NCI-H2171 treated with DMSO at 0.1 percent for 48 hours (cell line): ENCODE data around the gene SF3B5.
A peak's percentile ranks its signal among the peaks of the same experiment; 100 is the strongest.
"Not testable (repeated sequence)": the region's sequence is repeated elsewhere in the genome, so short reads cannot be mapped to it uniquely, and the experiment has no call there.

ENCODE experiments used
- DNase-seq: peaks from one replicate; lab custom pipeline; 2025; lab: John Stamatoyannopoulos, UW

SF3B5 gene

DNA sequence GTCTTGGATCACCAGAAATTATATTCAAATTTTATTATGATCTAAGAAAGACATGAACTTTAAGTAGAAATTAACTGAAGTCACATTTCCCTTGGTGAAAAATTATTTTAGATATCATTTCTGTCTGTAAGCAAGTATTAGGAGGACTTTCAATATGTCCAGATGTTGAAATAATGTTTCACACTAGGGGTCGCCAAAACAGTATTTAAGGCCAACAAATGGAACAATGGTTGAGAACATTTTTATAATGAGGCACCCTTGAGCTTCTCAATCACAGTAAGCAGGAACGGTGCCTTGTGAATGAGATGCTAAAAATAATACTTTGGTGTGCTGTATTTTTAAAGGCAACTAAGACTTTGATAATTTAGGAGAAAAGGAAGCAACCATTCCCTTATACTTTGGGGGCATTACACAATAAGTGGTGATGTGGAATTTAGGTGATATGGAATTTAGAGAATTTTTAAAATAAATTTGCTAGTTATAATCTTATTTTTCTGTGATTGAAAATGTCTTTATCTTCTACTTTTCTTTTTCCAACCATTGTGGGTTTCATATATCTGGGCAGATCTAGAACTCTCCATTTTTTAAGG is 9.6 kb upstream of the SF3B5 start:
- peak; percentile 46 for DNase-seq

DNA sequence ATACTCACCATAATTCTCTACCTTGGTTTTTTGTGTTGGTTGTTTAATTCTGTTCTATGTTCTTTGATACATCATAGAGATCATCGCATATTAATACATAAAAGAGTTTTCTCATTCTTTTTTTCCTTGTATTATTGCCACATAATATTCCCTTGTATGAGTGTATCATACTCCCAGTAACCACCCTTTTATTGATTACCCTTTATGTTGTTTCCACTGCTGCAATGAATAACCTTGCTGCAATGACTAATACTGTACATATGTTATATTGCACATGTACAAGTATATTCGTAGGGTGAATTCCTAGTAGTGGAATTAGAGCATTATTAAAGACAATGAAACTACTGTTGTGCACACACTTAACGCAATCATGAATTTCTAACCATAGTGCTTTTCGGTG is 9.1 kb upstream of the SF3B5 start:
- DNase-seq: no peak

DNA sequence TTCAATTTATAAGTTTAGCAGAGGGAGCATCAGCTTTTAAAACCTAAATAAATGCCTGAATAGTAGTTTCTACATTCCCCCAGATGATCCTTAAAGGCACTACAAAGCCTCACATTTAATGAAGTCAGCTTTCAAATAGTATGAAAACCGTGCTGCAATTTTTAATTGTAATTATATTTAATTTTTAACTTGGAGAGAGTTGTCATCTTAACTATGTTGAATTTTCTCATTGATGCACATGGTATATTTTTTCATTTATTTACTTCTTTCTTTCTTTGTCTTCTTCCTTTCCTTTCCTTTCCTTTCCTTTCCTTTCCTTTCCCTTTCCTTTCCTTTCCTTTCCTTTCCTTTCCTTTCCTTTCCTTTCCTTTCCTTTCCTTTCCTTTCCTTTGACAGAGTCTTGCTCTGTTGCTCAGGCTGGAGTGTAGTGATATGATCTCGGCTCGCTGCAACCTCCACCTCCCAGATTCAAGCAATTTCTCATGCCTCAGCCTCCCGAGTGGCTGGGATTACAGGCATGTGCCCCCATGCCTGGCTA is 7.7 kb upstream of the SF3B5 start:
- DNase-seq: no peak

DNA sequence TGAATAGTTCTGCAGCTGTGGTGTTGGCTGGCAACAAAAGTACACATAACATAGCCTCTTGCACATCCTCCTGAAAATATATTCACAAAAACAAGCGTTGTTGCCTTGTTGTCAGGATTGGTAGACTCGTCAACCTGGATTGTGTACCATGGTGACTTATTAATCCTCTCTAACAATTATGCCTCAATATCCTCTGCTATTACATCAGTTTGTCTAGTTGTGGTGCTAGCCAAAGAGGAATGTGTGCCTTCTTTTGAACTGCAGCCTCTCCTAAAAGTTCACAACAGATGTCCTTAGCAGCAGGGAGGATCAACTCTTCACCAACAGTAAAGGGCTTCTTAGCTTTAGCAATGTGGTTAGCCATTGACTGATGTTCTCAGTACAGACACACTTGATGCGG is 3.6 kb upstream of the SF3B5 start:
- no peak for DNase-seq

- no peak for DNase-seq
Observed at GRCh38 chr6:144094731-144095133, 641 bp downstream of the SF3B5 start.

DNA sequence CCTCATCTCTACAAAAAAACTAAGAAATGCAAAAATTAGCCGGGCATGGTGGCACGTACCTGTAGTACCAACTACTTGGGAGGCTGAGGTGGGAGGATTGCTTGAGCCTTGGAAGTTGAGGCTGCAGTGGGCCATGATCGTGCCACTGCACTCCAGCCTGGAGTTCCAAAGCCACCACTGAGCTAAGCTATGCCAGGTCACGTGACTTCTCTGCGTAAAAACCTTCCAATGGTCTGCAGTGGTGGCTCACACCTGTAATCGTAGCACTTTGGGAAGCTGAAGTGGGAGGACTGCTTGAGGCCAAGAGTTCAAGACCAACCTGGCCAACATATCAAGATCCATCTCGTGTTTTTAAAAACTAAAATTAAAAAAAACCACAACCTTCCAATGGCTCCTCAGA is 1.7 kb downstream of the SF3B5 start:
- no peak for DNase-seq

DNA sequence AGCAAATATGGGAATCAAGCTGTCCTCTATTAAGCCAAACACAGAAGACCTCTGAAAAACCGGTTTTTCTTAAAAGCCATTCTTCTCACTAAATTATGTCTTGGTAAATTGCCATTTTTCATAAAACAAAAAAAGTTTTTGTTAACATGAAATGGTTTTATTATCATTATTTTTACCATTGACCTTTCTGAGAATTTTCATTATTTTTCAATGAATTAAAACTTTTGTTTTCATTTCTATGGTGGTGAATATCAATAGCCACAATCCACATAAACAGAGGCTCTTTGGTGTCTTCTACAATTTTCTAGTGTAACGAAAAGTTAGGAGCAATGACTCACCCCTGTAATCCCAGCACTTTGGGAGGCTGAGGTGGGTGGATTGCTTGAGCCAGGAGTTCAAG is 2.1 kb downstream of the SF3B5 start:
- DNase-seq: no peak

GRCh38 chr6:144090384-144090783 is 5.0 kb downstream of the SF3B5 start:
- DNase-seq: no peak

DNA sequence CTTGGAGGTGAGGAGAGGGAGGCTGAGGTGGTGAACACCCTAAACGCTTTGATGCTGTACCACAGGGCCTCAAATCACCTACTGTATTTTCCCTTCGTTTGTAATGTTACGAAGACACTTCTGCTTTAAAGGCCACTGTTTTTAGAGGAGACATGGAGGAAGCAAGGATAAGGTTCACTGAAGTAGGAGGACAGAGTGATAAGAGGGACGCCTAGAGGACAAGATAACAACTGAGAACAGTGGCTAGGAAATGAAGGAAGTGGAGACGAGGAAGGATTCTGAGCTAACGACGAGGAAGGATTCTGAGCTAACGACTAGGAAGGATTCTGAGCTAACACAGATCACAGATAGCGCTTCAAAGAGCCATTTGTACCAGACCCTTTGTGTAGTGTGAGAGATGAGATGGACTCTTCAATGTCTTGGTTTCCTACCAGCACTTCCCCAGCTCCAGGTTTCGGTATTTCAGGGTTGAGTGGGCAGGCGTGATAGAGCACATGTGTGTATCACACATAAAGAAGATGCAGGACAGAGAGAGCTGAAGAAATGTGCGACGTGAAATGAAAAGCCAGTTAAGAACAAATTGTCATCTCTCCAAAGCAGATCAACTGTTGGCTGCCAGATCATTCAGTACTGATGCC is 7.5 kb downstream of the SF3B5 start:
- no peak for DNase-seq

GRCh38 chr6:144086959-144087358 is 8.4 kb downstream of the SF3B5 start:
- DNase-seq: no peak

DNA sequence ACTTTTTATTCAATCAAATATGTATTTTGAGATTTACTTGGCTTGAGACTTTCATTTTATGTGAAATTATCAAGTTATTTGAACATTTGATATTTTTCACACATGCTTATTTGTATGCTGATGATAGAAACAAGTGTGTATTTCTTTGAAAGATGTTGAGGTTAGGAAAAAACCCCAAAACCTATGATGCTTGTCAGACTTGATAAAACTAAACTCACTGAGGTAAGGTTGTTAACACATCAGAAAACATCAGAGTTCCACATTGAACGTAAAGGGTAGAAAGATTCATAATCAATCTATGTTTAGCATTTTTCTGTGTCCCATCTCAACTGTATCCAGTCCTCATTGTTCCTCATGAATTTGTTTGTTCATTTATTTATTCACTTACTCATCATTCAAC is 12.2 kb downstream of the SF3B5 start:
- no peak for DNase-seq

DNA sequence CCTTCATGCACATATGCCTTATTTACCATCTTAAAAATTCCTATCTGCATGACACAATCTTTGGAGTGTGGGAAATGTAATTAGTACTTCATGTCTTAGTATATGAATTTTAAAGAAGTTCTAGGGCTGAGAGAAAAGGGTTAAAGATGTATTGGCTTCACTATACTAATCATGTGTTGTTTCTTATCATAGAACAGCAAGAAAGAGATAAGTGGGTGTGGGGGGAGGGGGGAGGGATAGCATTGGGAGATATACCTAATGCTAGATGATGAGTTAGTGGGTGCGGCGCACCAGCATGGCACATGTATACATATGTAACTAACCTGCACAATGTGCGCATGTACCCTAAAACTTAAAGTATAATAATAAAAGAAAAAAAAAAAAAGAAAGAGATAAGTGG is 13.0 kb downstream of the SF3B5 start:
- not testable (repeated sequence) for DNase-seq

GRCh38 chr6:144077871-144078270 is 17.5 kb downstream of the SF3B5 start:
- DNase-seq: no peak

- no peak for DNase-seq
Observed at GRCh38 chr6:144075875-144076274, 19.5 kb downstream of the SF3B5 start.

GRCh38 chr6:144075187-144075586 is 20.2 kb downstream of the SF3B5 start:
- no peak for DNase-seq

- DNase-seq: no peak
Observed at GRCh38 chr6:144073024-144073423, 22.3 kb downstream of the SF3B5 start.

- no peak for DNase-seq
Observed at GRCh38 chr6:144069506-144069905, 25.9 kb downstream of the SF3B5 start.

DNA sequence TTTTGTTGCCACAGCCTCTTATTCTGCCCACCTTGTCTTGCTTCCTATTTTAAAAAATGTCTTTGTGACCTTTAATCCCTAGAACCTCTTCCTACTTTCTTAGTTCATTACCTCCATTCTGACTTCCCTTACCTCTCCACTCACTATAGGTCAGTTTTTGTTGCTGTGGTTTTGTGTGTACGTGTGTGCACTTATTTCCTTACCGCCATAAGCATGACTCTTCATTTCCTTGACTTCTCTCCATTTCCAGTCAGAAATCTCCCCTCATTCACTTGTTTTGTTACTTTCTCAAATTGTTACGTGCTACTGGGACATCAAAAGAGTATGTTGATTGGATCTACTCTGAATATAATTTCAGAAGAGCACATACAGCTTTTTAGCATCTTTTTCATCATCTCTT is 26.6 kb downstream of the SF3B5 start:
- DNase-seq: no peak

DNA sequence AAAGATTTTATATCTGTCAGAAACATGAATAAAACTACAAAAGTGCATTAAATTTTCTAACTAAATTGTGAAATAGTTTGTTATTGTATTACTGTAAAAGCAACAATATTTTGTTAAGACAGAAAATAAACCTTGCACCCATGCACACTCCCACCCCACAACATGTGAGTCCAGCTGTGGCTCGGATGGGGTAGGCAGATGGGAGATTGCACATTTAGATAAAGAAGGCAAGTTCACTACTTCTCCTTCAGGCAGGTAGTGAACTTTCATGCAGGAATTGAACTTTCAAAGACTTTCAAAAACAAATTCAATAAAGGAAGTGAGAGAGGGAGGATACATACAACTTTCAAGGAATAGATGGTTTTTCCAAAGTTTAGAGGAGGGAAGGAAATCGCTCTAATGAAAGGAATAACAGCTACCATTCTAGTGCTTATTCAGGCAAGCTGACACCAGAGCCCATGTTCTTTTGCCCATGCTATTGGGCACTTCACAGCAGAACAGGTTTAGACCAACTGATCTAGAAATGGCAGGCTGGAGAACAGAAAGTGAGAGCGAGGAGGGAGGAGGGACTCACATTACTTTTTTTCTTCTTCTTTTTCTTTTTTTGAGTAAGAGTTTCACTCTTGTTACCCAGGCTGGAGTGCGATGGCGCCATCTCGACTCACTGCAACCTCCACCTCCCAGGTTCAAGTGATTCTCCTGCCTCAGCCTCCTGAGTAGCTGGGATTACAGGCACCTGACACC is 28.5 kb downstream of the SF3B5 start:
- DNase-seq: no peak

DNA sequence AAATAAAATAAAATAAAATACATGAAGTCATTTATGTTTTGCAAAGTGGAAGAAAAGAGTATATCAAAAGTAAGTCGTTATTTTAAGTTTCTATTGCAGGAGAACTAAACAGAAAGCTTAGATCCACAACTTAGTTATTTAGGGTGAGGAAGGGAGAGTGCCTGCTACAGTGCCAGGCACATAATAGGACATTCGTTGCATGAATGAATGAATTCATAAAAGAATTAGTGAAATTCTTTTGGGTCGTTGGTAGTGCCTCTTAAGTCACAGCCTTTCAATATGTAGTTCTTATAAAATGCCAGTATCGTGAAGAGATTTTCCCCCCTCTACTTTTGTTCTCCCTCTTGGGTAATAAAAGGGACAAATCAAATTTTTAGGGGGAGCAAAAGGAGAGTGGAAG is 29.1 kb downstream of the SF3B5 start:
- DNase-seq: no peak

DNA sequence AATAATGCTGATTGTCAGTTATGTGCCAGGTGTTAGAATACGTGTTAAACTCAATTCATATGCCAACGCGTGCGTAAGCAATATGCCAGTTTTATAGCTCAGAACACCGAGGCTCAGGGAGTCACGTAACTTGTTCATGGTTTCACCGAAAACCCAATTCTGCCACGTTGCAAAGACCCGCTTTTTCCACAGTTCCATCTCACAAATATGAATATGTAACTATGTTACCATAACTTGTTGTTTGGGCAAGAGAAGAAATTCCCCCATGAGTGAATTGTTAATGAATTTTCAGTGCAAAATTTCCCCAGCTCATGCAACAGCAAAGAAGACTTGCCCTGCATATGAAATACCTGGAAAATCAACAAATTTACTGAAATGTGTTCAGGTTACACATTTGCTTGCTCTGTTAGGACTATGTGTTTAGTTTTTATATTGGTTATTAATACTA is 30.1 kb downstream of the SF3B5 start:
- no peak for DNase-seq

- DNase-seq: peak; percentile 68
Observed at GRCh38 chr6:144064402-144065212, 30.8 kb downstream of the SF3B5 start.
